Neural cell (in vitro differentiated cells): Measurements from ENCODE around the gene CDHR5.

Experiments
- CTCF ChIP-seq: fragments of 450-650 bp; IDR thresholded peaks from 2 replicates; pipeline ENCODE4 v1.5.1; 2014; ENCODE audit warnings: antibody characterized with exemption, mild to moderate bottlenecking, moderate library complexity; ENCODE audit not compliant: poor library complexity, severe bottlenecking
- EP300 ChIP-seq: fragments of 450-650 bp; conservative IDR thresholded peaks from 2 replicates; pipeline ENCODE4 v1.6.1; 2014; ENCODE audit warnings: antibody characterized with exemption, mild to moderate bottlenecking, moderate library complexity; ENCODE audit not compliant: poor library complexity, severe bottlenecking
- EZH2 ChIP-seq: fragments of 200-600, 300-800 bp; shearing (Covaris generic), sonication (generic); IDR thresholded peaks from 2 replicates; pipeline ENCODE4 v1.6.1; 2014; ENCODE audit warnings: antibody characterized with exemption, low read length, borderline replicate concordance, mild to moderate bottlenecking; ENCODE audit not compliant: insufficient read depth, poor library complexity, severe bottlenecking
- MXI1 ChIP-seq: fragments of 450-650 bp; conservative IDR thresholded peaks from 2 replicates; pipeline ENCODE4 v1.6.1; 2014; ENCODE audit warnings: antibody characterized with exemption, mild to moderate bottlenecking; ENCODE audit not compliant: poor library complexity, severe bottlenecking
- POLR2AphosphoS5 ChIP-seq: IDR thresholded peaks from 2 replicates; pipeline ENCODE4 v1.6.1; 2012
- RAD21 ChIP-seq: fragments of 450-650 bp; conservative IDR thresholded peaks from 2 replicates; pipeline ENCODE4 v1.6.1; 2014; ENCODE audit warnings: antibody characterized with exemption, mild to moderate bottlenecking, moderate library complexity
- TAF1 ChIP-seq: IDR thresholded peaks from 2 replicates; pipeline ENCODE4 v1.6.1; 2012; ENCODE audit warnings: low read depth
- TF ChIP-seq, protein P1 (sequence below): IDR thresholded peaks from 2 replicates; pipeline ENCODE4 v1.6.1; 2012; ENCODE audit warnings: borderline replicate concordance

- no peak for TF ChIP-seq MXI1
- no peak for TF ChIP-seq CTCF
- no peak for TF ChIP-seq EP300
- TF ChIP-seq, protein P1, sequence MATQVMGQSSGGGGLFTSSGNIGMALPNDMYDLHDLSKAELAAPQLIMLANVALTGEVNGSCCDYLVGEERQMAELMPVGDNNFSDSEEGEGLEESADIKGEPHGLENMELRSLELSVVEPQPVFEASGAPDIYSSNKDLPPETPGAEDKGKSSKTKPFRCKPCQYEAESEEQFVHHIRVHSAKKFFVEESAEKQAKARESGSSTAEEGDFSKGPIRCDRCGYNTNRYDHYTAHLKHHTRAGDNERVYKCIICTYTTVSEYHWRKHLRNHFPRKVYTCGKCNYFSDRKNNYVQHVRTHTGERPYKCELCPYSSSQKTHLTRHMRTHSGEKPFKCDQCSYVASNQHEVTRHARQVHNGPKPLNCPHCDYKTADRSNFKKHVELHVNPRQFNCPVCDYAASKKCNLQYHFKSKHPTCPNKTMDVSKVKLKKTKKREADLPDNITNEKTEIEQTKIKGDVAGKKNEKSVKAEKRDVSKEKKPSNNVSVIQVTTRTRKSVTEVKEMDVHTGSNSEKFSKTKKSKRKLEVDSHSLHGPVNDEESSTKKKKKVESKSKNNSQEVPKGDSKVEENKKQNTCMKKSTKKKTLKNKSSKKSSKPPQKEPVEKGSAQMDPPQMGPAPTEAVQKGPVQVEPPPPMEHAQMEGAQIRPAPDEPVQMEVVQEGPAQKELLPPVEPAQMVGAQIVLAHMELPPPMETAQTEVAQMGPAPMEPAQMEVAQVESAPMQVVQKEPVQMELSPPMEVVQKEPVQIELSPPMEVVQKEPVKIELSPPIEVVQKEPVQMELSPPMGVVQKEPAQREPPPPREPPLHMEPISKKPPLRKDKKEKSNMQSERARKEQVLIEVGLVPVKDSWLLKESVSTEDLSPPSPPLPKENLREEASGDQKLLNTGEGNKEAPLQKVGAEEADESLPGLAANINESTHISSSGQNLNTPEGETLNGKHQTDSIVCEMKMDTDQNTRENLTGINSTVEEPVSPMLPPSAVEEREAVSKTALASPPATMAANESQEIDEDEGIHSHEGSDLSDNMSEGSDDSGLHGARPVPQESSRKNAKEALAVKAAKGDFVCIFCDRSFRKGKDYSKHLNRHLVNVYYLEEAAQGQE: no peak
- no peak for TF ChIP-seq EZH2
- no peak for TF ChIP-seq RAD21
- no peak for TF ChIP-seq POLR2AphosphoS5
- no peak for TF ChIP-seq TAF1
These were observed 11.8 kb downstream of the CDHR5 start for GRCh38 chr11:612961-613300.
